GM20431 (cell line): ENCODE data around the gene STH.

ENCODE experiments used
- in situ Hi-C: fragments of 300-500 bp; cut with MseI, MboI; formaldehyde crosslinking; loops from one replicate; pipeline ENCODE4 v1.15.0; 2020; ENCODE audit warnings: low sequenced_read_pairs; ENCODE audit not compliant: unreplicated experiment

Gene STH

DNA sequence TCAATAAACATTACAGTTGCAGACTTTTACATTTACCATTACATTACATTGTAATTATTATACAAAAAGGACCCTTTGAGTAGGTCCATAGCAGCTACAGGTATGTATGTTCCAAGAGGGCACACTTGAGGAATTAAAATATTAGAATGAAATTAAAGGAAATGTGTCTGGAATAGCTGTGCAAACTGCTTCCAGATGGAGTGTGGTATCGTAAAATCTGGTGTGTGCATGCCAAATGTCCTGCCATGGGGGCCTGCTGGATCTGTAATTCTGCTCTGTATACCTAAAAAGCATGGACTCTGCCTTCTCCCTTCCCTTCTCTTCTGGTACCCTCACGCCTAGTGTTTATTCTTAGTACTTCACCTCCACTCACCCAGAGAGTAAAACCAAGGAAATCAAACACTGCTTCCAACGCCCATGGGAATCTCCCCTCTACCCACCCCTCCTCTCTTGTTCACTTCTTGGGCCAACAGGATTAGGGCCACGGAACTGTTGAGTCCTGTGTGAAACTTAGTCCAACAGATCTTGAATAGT lies 38.7 kb downstream of the STH start:
- in situ Hi-C loops: no loop called here

DNA sequence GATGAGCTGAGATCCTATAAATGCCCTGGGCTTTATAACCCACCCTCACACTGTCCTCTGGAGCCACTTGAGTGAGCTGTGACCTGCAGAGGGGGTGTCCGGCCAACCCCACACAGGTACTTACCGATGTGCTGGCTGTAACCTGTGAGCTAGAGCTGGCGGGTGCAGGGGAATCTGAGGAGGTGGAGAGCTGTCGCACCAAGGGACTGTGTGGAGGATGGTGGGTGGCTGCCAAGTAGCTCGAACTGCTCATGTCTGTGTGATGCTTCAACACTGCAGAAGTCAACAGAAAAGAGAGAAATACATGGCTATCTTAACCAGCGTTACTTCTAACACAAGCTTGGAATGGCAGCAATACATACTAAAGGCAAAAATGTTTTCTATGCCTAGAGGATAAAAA lies 39.4 kb downstream of the STH start:
- in situ Hi-C loops: no loop called here

DNA sequence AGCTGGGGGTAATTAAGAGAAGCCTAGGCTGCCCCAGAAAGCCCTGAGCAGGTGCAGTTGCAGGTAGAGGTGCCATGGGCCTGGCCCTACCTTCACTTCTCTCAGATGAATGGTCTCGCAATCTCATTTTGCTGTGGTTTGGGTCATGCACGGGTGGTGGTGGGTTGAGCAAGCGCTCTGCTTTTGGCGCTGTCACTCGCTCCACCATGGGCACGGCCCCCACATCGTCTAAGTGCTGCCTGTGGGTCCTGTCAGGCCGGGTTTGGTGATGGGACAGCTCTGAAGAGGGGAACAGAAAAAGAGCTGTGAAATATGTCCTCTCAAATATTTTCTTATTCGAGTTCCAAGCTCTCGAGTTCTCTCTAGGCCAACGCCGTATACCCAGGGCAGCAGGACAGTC lies 39.9 kb downstream of the STH start:
- in situ Hi-C loops: no loop called here

DNA sequence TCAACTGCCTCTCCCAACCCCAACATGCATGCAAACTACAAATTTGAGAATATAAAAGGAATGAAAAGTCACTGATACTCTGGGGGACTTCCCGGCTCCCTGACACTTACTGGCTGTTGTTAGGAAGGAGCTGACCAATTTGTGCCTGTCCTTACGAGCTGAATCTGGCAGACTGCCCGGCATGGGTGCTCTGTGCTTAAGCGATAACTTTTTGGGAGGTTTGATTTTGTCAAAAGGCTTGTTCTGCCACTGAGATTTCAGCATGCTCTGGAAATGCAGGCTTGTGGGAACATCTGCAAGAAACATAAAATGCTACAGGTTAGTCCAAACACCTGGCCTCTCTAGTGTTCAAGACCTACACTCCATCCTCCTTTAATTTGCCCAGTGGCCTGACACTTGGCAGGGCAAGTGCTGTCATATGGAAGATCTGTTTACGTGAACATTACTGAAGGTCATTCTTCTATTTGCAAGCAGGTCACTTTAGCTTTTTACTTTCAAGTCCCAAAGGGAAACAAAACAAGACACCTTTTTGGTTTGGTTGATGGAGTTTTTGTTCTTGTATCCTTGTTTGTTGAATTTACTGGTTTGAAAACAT lies 40.6 kb downstream of the STH start:
- in situ Hi-C loops: no loop called here

DNA sequence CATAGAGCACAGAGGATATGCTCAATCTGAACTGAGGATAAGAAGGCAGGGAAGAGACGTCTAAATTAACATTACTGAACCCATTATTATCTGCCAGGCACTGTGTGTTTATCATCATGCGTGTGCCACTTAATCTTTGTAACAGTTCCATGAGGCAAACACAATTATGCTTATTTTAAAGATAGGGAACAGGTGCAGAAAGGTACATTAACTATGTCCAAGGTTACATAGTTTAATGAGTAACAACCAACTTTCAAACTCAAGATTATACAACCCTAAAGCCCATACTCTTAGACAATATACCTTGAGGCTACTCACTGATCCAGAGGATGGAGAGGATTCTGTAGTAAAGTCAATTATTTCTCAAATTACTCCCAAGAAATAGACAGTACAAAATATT lies 43.2 kb downstream of the STH start:
- in situ Hi-C loops: no loop called here

DNA sequence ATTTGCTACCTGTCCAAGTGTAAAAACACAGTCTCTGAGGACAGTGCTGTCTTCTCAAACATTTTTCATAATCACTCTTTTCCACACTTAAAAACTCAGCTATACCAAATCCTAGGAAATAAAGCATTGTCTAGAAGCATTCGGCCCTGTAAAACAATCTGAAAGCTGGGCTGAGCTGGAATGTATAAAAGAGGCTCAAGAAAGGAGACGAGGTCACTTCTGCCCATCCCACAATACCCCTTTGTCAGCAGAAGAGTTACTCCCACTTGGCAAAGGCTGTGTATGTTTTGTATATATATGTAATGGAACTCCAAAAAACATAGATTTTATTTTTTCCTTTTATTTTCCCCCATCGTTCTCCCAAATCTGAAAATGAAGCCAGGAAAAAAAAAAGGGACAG lies 43.9 kb downstream of the STH start:
- in situ Hi-C loops: no loop called here

DNA sequence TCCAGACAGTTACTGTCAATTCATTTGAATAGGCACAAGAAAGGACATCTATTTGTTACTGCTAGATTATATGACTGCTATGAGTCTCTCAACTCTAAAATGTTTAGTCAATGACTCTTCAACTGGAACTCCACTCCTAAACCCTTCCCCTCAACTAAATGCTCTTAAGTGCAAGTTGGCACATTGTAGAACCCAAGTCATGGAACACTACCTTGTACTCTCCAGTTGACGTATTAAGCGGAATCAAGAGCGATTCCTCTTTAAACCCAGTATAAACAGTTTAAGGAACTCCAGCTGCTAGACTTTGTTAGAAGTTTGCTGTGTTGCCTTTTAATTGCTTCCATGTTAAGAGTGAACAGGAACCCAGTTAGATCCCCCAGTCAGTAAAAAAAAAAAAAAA lies 44.6 kb downstream of the STH start:
- in situ Hi-C loops: no loop called here

DNA sequence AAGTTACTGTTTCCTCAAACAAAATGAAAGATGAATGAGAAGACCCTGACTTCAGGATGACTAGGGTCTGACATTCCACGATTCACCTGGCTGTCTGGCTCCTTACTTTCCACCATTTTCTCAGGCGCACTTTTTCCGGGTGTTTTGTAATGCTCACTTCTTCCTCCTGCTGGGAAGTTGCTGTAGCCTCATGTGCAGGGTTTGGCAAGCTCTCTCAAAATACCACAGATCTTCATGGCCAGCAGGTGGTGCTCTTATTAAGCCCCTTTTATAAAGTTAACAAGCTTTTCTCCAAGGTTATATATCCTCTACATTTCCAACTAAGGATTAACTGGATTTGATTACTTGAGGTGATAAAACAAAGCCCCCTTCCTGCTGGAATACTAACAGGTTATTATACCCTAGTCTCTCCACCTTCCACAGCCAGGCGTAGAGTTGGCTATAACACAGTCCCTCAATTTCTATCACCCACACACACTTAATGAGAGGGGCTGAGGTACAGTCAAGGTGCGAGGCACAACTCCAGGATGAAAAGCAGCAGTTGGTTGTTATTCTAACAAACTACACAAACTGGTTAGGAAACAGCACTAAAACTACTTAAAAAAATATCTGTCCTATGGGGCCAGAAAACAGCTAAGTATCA lies 45.4 kb downstream of the STH start:
- in situ Hi-C loops: no loop called here

DNA sequence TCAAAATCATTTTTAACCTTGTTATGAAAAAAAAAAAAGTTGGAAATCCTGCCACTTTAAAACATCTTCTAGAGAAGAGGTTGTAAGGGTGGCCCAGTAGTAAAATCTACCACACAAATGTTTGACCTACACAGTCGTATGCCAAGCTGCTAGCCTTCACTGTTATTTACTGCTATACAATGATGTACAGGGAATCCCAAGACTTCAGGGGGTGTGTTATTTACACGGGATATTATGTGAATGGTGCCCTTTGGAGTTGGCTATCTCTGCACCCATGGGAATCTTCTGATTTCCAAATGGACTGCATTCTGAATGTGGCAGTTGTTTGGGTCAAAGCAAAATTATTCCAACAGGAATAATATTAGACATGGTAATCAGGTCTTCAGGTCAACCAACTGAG lies 45.9 kb downstream of the STH start:
- in situ Hi-C loops: no loop called here

DNA sequence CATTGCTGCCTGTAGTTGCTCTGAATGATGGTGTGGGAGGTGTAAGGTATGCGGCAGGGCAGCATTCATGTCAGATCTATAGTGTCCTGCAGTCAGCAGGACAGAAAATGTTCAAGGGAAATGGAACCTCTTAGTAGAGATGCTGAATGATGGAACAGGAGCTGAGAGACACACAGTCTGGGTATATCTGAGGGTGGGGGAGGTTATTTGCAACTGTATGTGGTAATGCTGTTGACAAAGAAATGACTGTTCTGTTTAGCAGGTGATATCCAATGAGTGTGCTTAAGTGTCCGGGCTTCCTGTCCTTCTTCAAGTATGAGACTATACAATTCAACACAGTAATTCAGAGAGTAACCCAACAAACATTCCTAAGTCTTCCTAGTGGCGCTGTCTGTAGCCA lies 46.6 kb downstream of the STH start:
- in situ Hi-C loops: no loop called here

DNA sequence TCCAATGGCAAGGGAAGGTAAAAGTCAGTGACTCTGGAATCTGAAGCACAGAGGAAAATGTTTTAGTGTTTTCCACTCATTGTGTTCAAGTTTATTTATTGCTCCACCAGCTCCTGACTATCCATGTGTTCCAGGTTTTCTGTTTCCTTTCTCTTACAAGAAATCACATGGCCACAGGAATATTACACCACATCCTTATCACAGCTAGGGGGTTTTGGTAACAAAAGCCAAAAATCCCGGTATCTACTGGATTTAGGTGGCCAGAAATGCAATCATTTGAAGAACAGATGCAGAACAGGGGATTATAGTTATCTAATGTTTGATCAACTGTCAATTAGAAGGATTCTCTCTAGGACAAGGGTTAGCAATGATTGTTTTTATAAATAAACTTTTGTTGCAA lies 47.9 kb downstream of the STH start:
- in situ Hi-C loops: no loop called here

DNA sequence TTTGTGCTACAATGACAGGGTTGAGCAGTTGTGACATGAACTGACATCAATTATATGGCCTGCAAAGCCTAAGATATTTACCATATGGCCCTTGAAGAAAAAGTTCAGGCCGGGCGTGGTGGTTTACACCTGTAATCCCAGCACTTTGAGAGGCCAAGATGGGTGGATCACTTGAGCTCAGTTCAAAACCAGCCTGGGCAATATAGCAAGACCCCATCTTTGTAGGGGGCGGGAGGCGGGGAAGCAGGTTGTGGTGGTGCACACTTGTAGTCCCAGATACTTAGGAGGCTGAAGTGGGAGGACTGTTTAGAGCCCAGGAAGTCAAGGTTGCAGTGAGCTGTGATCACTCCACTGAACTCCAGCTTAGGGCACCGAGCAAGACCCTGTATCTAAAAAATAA lies 48.3 kb downstream of the STH start:
- in situ Hi-C loops: no loop called here

DNA sequence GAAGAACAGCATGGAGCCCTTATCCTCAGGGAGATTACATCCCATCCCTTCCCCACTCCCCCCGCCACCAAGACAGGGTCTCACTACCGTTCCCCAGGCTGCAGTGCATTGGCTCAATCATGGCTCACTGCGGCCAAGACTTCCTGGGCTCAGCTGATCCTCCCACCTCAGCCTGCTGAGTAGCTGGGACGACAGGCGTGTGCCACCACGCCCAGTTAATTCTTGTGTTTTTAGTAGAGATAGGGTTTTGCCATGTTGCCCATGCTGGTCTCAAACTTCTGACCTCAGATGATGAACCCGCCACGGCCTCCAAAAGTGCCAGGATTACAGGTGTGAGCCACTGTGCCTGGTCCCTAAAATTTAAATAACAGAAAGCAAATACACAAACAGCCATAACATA lies 48.8 kb downstream of the STH start:
- in situ Hi-C loops: no loop called here
